Mesenchymal stem cell (in vitro differentiated cells and primary cell): ENCODE results near the gene PTPN22.

ENCODE experiments used
- DNase-seq: peaks from one replicate; pipeline ENCODE4 v3.0.0-alpha.2; 2013
- H2AFZ ChIP-seq: one replicate; pipeline ENCODE4 v1.6.1; 2013; ENCODE audit warnings: low read depth, mild to moderate bottlenecking, control low read depth, inconsistent platforms, low read length, moderate library complexity
- H2AK5ac ChIP-seq: 2 replicates; pipeline ENCODE4 v1.6.1; 2013; ENCODE audit warnings: low read length, moderate library complexity, mild to moderate bottlenecking, inconsistent platforms; ENCODE audit not compliant: severe bottlenecking
- H2BK120ac ChIP-seq: one replicate; pipeline ENCODE4 v1.6.1; 2013; ENCODE audit warnings: low read depth, mild to moderate bottlenecking, inconsistent platforms, low read length, moderate library complexity
- H2BK12ac ChIP-seq, 2 experiments: one replicate each; pipeline ENCODE4 v1.6.1; 2013; ENCODE audit warnings: inconsistent platforms in 2 of 2, low read length in 2 of 2, mild to moderate bottlenecking in 2 of 2, moderate library complexity in 2 of 2, control low read depth in 1 of 2
- H2BK15ac ChIP-seq: one replicate; pipeline ENCODE4 v1.6.1; 2013; ENCODE audit warnings: mild to moderate bottlenecking, low read depth, inconsistent platforms; ENCODE audit not compliant: poor library complexity, severe bottlenecking
- H2BK5ac ChIP-seq: 2 replicates; pipeline ENCODE4 v1.6.1; 2013; ENCODE audit warnings: low read depth, mild to moderate bottlenecking, low read length, control low read depth, inconsistent platforms; ENCODE audit not compliant: poor library complexity, severe bottlenecking
- H3K14ac ChIP-seq, 2 experiments: one replicate each; pipeline ENCODE4 v1.6.1; 2013; ENCODE audit warnings: inconsistent platforms in 2 of 2, low read length in 2 of 2, control low read depth in 1 of 2, mild to moderate bottlenecking in 1 of 2, moderate library complexity in 1 of 2
- H3K18ac ChIP-seq, 2 experiments: one replicate each; pipeline ENCODE4 v1.6.1; 2013; ENCODE audit warnings: inconsistent platforms in 2 of 2, low read length in 2 of 2, control low read depth in 1 of 2, low read depth in 1 of 2, mild to moderate bottlenecking in 1 of 2
- H3K23ac ChIP-seq, 2 experiments: one replicate each; pipeline ENCODE4 v1.6.1; 2013; ENCODE audit warnings: inconsistent platforms in 2 of 2, low read length in 2 of 2, mild to moderate bottlenecking in 2 of 2, moderate library complexity in 2 of 2, control low read depth in 1 of 2
- H3K27ac ChIP-seq: 2 replicates; pipeline ENCODE4 v1.5.1; 2013; ENCODE audit warnings: mild to moderate bottlenecking, moderate library complexity, low read length, control low read depth, inconsistent platforms; ENCODE audit not compliant: poor library complexity, severe bottlenecking
- H3K27me3 ChIP-seq, 2 experiments: 2 replicates each; pipeline versions ENCODE4 v1.6.1 to v1.7.0; 2013; ENCODE audit warnings: low read length in 2 of 2, mild to moderate bottlenecking in 2 of 2, moderate library complexity in 2 of 2, control low read depth in 1 of 2, inconsistent platforms in 1 of 2; ENCODE audit not compliant: control insufficient read depth in 1 of 2, insufficient read depth in 1 of 2
- H3K36me3 ChIP-seq, 2 experiments: 2 replicates each; pipeline versions ENCODE4 v1.6.1 to v1.7.0; 2013; ENCODE audit warnings: low read length in 2 of 2, control low read depth in 1 of 2, inconsistent platforms in 1 of 2, low read depth in 1 of 2, mild to moderate bottlenecking in 1 of 2; ENCODE audit not compliant: insufficient read depth in 2 of 2, control insufficient read depth in 1 of 2
- H3K4ac ChIP-seq, 2 experiments: one replicate each; pipeline ENCODE4 v1.6.1; 2013; ENCODE audit warnings: inconsistent platforms in 2 of 2, low read length in 2 of 2, mild to moderate bottlenecking in 2 of 2, moderate library complexity in 2 of 2, control low read depth in 1 of 2, low read depth in 1 of 2
- H3K4me1 ChIP-seq: 2 replicates; pipeline ENCODE4 v1.6.1; 2013; ENCODE audit warnings: low read depth, low read length, control low read depth; ENCODE audit not compliant: control insufficient read depth, insufficient read depth
- H3K4me2 ChIP-seq: 2 replicates; pipeline ENCODE4 v1.6.1; 2013; ENCODE audit warnings: low read length, mild to moderate bottlenecking, inconsistent platforms; ENCODE audit not compliant: poor library complexity, severe bottlenecking
- H3K4me3 ChIP-seq, 2 experiments: 2 replicates each; pipeline versions ENCODE4 v1.5.1 to v1.7.0; 2013; ENCODE audit warnings: low read length in 2 of 2, mild to moderate bottlenecking in 2 of 2, control low read depth in 1 of 2, low read depth in 1 of 2; ENCODE audit not compliant: insufficient read depth in 1 of 2
- H3K79me1 ChIP-seq: replicated peaks from 2 replicates; pipeline ENCODE4 v1.6.1; 2013; ENCODE audit warnings: mild to moderate bottlenecking, control low read depth, low read length, inconsistent platforms; ENCODE audit not compliant: poor library complexity, severe bottlenecking
- H3K9ac ChIP-seq: 2 replicates; pipeline ENCODE4 v1.7.0; 2013; ENCODE audit warnings: mild to moderate bottlenecking, low read length, moderate library complexity
- H3K9me3 ChIP-seq: 2 replicates; pipeline ENCODE4 v1.7.0; 2013; ENCODE audit warnings: mild to moderate bottlenecking, low read length; ENCODE audit not compliant: control insufficient read depth
- H4K8ac ChIP-seq: one replicate; pipeline ENCODE4 v1.6.1; 2013; ENCODE audit warnings: inconsistent platforms, mild to moderate bottlenecking, low read length, moderate library complexity
- H4K91ac ChIP-seq: one replicate; pipeline ENCODE4 v1.6.1; 2013; ENCODE audit warnings: mild to moderate bottlenecking, low read length, inconsistent platforms
- WGBS: methylation state at CpG from one replicate; pipeline ENCODE4 v1.1.7; 2013; ENCODE audit warnings: mixed read lengths; 5-methylcytosine and 5-hydroxymethylcytosine counted together

Gene PTPN22

DNA sequence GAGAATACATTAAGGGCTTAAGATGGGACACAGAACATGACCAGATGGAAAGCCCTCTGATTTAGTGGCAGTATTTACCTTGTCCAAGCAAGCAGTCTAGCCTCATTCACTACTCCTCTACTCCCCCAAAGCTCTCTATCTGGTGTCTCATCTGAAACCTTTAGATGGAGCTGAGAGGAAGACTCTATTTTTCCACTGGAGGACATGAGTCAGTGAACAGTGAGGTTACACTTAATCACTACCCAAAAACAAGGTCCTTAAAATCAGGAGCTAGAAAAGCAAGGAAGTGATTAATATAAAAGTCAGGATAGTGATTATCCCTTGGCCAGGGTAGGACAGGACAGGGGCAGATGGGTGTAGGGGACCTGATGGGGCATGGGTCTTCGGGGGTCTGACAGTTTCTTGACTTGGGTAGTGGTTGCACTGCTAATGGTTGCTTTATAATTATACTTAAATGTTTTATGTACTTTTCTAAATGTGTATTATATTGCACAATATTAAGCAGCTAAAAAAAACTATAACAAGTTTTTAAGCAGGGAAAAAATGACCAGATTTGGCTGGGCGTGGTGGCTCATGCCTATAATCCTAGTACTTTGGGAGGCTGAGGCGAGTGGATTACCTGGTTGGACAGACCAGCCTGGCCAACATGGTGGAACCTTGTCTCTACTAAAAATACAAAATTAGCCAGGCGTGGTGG lies 3.0 kb downstream of the PTPN22 start:
- no peak overlapping the region for H2BK5ac ChIP-seq
- H3K18ac ChIP-seq = no peak overlapping the region
- H3K4me3 ChIP-seq = no peak overlapping the region
- H3K4me1 ChIP-seq = peaks cover 2% of the 10 kb centered on the region
- H2BK12ac ChIP-seq = no peak overlapping the region
- no peak overlapping the region for H3K4me2 ChIP-seq
- H3K27me3 ChIP-seq = no peaks in the 10 kb centered on the region
- no peak overlapping the region for H4K91ac ChIP-seq
- H3K9me3 ChIP-seq = no peaks in the 10 kb centered on the region
- 94% methylated on average over 3 of the region's 4 CpGs for WGBS
- no peak overlapping the region for H3K14ac ChIP-seq
- H2BK120ac ChIP-seq = no peak overlapping the region
- H3K79me1 ChIP-seq = no peaks in the 10 kb centered on the region
- H3K4ac ChIP-seq = no peak overlapping the region
- H2AFZ ChIP-seq = no peak overlapping the region
- H3K36me3 ChIP-seq = no peaks in the 10 kb centered on the region
- no peak overlapping the region for H2BK15ac ChIP-seq
- no peak overlapping the region for H3K27ac ChIP-seq
- peak overlapping the region; percentile 70 for H3K9ac ChIP-seq
- no peak for DNase-seq
- no peak overlapping the region for H2AK5ac ChIP-seq
- H4K8ac ChIP-seq = no peak overlapping the region
- H3K23ac ChIP-seq = no peak overlapping the region

DNA sequence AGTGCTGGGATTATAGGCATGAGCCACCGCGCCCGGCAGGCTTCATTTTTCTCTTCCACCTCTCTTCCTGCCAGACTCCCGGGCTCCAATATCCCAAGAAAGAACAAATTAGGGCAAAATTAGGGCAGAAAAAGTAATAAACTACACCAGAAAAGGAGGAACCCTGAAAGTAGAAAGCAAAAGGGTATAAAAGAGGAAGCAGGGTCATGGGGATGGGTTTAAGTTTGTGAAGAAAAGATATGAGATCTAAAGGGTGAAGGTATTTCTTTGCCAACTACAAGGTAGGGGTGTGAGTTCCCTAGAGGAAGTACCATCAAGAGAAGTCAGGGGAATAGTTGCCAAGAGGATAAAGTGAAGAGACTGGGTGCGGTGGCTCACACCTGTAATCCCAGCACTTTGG lies 9.9 kb downstream of the PTPN22 start:
- Histone ChIP-seq H3K4me1 (peaks cover 2% of the 10 kb centered on the region), H4K8ac (no peak overlapping the region), H2BK12ac (no peak overlapping the region), H3K4me3 (no peak overlapping the region), H3K23ac (no peak overlapping the region), H2BK15ac (no peak overlapping the region), H4K91ac (no peak overlapping the region), H3K18ac (no peak overlapping the region), H3K9ac (no peak overlapping the region), H3K27me3 (no peaks in the 10 kb centered on the region), H3K4ac (no peak overlapping the region), H2AFZ (no peak overlapping the region), H3K79me1 (no peaks in the 10 kb centered on the region), H2BK120ac (no peak overlapping the region), H3K9me3 (no peaks in the 10 kb centered on the region), H3K4me2 (no peak overlapping the region), H3K36me3 (no peaks in the 10 kb centered on the region), H3K14ac (no peak overlapping the region), H2BK5ac (no peak overlapping the region), H3K27ac (no peak overlapping the region), H2AK5ac (no peak overlapping the region)
- DNase-seq = no peak
- WGBS = 99% methylated on average over 4 of the region's 5 CpGs

DNA sequence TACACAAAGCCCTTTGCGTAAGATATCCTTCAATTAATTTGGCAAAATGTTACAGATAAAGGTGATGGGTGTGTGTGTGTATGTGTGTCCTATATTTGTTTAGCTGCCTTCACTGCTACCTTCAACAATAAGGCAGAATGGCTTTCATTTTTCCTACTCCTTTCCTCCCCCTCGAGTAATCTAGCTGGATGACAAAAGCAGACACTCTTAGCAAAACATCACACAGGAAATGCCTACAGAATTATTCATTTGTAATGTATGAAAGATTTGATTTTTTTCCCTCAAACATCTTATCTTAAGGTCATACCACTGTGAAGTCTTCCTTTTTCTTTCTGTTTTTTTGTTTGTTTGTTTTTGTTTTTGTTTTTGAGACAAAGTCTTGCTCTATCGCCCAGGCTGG lies 10.6 kb downstream of the PTPN22 start:
- H3K27ac ChIP-seq = peak overlapping the region; percentile 55
- H2BK120ac ChIP-seq = no peak overlapping the region
- no peaks in the 10 kb centered on the region for H3K27me3 ChIP-seq
- H2AFZ ChIP-seq = no peak overlapping the region
- no peak overlapping the region for H4K8ac ChIP-seq
- no peak overlapping the region for H3K4me2 ChIP-seq
- H4K91ac ChIP-seq = no peak overlapping the region
- H3K18ac ChIP-seq = peak overlapping the region in 1 of 2 experiments; percentile 21
- no peak overlapping the region for H2AK5ac ChIP-seq
- H3K23ac ChIP-seq = no peak overlapping the region
- H3K4me1 ChIP-seq = peaks cover 2% of the 10 kb centered on the region
- no peak overlapping the region for H2BK12ac ChIP-seq
- 65% methylated on average over 2 of the region's 3 CpGs for WGBS
- no peaks in the 10 kb centered on the region for H3K79me1 ChIP-seq
- H2BK15ac ChIP-seq = no peak overlapping the region
- no peaks in the 10 kb centered on the region for H3K36me3 ChIP-seq
- H3K14ac ChIP-seq = no peak overlapping the region
- H3K9me3 ChIP-seq = no peaks in the 10 kb centered on the region
- DNase-seq = peak; percentile 67
- peak overlapping the region in 1 of 2 experiments; percentile 22 for H3K4me3 ChIP-seq
- no peak overlapping the region for H3K4ac ChIP-seq
- no peak overlapping the region for H2BK5ac ChIP-seq
- peak overlapping the region; percentile 79 for H3K9ac ChIP-seq

DNA sequence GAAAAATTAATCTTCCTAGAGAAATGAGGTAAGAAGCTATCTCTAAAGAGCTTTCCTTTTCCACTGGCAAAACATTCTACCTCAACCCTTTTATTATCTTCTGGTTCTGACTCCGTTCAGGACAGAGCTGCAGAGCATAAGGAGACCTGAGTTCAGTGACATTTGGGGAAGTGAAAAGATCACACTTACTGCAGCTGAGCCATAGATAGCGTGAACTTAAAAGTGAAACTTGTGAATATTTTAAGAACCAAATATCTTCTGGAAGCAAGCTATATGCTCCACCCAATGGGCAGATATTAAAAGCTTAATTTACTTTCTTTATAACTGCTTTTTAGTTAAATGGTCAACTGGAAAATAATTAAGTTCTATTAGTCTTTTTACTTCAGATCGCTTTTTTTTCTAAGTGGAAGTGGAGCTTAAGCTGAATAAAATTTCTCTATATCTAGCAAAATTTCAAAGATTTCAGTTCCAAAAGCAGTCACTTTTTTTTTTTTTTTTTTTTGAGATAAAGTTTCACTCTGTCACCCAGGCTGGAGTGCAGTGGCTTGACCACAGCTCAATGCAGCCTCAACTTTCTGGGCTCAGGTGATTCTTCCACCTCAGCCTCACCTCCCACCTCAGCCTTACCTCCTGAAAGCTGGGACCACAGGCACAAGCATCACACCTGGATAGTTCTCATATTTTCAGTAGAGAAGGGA lies 11.9 kb downstream of the PTPN22 start:
- H3K4me1 ChIP-seq = peaks cover 2% of the 10 kb centered on the region
- no peak overlapping the region for H2AFZ ChIP-seq
- no peak overlapping the region for H3K4me2 ChIP-seq
- no peak for DNase-seq
- peak overlapping the region in 1 of 2 experiments; percentile 26 for H3K4ac ChIP-seq
- H3K36me3 ChIP-seq = no peaks in the 10 kb centered on the region
- H2AK5ac ChIP-seq = peak overlapping the region; percentile 92
- no peaks in the 10 kb centered on the region for H3K9me3 ChIP-seq
- peak overlapping the region in 1 of 2 experiments; percentile 54 for H2BK12ac ChIP-seq
- H4K91ac ChIP-seq = no peak overlapping the region
- no peak overlapping the region for H3K14ac ChIP-seq
- no peaks in the 10 kb centered on the region for H3K27me3 ChIP-seq
- no peak overlapping the region for H2BK5ac ChIP-seq
- no peaks in the 10 kb centered on the region for H3K79me1 ChIP-seq
- H3K18ac ChIP-seq = no peak overlapping the region
- WGBS = 100% methylated on average over 1 of the region's 3 CpGs
- H3K27ac ChIP-seq = no peak overlapping the region
- no peak overlapping the region for H4K8ac ChIP-seq
- H3K23ac ChIP-seq = no peak overlapping the region
- peak overlapping the region in 1 of 2 experiments; percentile 60 for H3K4me3 ChIP-seq
- peak overlapping the region; percentile 79 for H3K9ac ChIP-seq
- H2BK15ac ChIP-seq = no peak overlapping the region
- no peak overlapping the region for H2BK120ac ChIP-seq
